HG02588 (cell line): ENCODE measurements around the gene MRPS23.

ENCODE experiments used
- ATAC-seq: cut with Tn5 transposase; IDR thresholded peaks from one replicate; pipeline ENCODE4 v1.9.1; 2021; ENCODE audit warnings: mild to moderate bottlenecking, moderate library complexity; ENCODE audit not compliant: unreplicated experiment

MRPS23 gene

DNA sequence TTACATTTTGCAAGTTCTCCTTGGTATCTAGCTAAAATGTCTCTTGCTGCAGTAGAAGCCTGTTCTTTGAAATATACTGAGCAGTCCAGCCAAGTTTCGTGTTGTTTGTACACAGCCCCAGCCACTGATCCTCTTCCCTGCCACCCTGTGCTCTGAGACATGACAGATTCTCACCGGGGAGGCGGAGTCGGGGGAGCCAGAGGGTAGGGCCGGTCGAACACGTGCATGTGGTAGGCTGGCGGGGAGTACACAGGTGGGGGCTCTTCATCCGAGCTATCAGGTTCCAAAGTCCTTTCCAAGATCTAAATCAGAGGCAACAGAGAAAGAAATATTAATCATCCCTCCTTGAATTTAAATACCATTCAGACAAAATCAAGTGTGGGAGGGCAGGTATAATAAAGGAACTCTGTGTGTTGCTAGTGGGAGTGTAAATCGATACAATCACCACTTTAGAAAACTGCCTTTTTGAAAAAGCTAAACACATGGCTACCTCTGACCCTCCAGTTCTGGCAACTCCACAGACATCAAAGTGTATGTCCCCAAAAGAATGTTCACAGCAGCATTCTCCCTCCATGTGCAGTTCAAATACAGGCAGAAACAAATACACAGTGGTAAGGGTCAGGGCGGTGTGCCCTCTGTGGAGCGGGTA, 29.7 kb upstream of the MRPS23 start:
- ATAC-seq = no peak

DNA sequence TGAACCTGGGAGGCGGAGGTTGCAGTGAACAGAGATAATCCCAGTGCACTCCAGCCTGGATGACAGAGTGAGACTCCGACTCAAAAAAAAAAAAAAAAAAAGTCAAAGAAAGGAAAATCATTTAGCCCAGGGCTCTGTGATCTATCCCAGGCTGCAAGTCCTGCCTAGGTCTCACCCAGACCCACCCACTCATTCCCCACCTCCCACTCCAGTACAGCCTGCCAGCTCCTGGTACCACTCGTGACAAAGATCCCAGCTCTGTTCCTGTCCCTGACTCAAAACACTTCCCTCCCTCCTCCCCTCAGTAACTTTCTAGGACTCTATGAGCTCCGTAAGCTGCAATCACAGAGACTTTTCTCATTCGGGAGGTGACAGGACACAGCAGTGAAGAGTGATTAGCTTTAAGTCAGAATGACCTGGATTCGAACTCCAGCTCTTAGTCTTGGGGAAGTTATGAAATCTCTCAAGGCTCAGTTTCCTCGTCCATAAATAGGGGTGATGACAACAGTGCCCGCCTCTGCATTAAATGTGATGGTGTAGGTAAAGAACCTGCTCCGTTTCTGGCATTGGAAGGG, 28.0 kb upstream of the MRPS23 start:
- no peak for ATAC-seq

DNA sequence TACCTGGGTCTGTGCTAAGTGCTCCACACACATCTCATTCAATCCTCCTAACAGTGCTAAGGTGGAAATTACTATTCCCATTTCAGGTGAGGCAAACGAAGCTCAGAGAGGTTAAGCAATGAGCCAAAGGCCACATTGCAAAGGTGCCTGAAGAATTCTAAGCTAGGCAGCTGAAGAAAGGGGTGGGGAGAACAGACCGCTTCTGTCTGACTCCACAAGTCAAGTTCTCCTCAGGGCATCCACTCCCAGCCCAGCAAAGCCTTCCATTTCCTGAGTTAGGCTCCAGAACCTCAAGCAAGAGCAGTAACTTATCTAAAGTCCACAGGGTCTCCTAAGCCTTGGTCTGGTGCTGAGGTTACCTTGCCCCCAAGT, 27.0 kb upstream of the MRPS23 start:
- ATAC-seq = no peak

DNA sequence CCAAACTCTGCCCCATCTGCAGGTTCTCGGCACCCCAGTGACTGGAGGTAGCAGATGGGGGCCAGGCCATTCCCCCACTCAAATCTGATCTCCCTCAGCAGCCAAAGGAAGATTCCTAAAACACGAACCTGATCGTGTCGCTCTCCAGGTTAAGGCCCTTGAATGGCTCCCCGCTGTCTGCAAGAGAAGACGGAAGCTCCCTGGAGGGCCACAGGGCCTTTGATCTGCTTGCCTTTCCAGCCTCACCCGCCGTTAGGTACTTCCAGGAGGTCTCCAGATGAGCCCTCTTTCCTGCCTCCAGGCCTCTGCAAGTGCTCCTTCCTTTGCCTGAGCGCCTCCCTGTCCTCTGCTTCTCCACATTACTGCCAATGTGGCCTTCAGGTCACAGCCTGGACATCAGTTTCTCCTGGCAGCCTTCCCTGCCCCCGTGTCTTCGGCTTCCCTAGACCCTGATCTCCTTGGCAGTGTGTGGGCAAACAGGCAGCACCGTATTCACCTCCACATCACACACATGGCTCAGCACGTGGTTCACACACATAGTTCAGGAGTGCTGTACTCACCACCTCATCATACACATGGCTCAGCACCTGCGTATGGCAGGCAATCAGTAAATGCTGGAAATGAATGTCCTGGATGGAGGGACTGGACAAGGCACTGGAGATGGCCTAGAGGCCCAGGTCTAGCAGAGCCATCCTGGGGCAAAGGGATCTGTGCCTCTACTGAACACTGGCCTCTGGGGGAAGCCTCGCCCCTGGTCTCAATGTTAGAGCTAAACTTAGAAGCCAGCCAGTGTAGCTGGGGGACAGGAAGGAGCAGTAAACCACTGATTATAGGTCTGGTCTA, 26.4 kb upstream of the MRPS23 start:
- no peak for ATAC-seq

- ATAC-seq = no peak
These were observed 25.6 kb upstream of the MRPS23 start for GRCh38 chr17:57875290-57876022.

- no peak for ATAC-seq
These were observed 24.8 kb upstream of the MRPS23 start for GRCh38 chr17:57874434-57875289.

DNA sequence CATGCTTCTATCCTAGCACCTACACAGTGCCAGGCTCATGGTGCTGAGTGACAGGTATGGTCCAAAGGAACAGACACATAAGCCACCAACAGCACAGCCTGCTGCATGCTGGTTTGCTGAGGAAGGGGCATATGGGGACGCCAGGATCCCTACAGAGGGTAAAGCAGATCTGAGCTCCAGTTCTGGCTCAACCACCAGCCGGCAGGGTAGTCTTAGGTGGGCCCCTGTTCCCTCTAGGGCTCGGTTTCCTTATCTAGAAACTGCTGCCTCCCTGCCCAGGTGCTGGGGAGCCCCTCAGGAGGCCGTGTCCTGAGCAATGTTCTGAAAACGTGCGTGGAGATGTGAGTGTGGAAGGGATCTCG, 24.2 kb upstream of the MRPS23 start:
- no peak for ATAC-seq

- no peak for ATAC-seq
These were observed 23.6 kb upstream of the MRPS23 start for GRCh38 chr17:57873261-57874057.

- ATAC-seq = no peak
These were observed 22.7 kb upstream of the MRPS23 start for GRCh38 chr17:57872536-57872935.

DNA sequence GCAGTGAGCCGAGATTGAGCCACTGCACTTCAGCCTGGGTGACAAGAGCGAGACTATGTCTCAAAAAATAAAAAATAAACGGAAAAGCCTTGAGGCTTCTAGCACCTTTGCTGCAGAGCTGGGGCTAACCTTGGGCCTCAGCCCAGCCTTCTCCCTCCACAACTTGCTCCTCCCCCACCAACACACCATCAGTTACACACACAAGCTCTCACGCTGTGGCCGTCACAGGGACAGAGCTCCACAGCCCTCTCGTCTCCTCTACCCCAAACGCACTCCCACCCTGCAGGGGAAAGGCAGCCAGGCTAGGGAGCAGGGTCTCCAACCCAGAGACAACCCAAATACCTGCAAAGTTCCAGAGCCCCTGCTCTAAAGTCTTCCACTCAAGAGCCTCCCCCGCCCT, 22.0 kb upstream of the MRPS23 start:
- no peak for ATAC-seq

- ATAC-seq = no peak
These were observed 21.3 kb upstream of the MRPS23 start for GRCh38 chr17:57871155-57871554.

GRCh38 chr17:57870283-57870635, 20.4 kb upstream of the MRPS23 start:
- ATAC-seq = no peak

GRCh38 chr17:57869617-57870282, 19.9 kb upstream of the MRPS23 start:
- ATAC-seq = no peak

DNA sequence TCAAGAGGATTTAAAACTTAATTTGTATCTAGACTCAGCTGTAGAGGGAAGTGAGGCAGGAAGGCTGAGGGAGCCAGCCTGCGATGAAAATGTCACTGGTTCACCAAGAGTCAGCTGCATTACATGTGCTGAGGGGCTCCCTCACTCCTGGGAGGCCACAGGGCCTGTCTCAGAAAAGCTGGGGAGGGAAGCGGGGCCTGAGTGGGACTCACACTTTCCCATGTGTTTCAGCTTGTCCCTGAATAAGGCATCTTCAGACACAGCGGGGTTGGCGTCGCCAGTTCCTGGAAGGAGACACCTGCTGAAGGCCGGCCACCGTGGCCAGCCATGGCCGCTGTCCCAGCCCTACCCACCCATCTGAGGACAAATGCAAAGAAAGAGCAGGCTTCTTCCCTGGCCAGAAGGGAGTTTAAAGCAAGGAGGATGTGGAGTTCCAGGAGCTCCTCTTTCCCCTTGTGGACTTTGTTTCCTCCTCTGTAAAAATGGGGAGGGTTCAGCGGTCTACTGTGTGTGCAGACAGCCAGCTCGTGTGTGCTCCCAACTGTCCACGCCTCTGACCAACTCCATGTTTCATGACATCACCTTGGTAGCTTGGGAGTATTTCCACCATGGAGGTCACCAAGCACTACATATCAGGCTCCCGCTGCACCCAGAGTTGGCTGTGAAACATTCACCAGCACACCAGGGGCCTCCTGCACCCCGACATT, 19.2 kb upstream of the MRPS23 start:
- no peak for ATAC-seq

DNA sequence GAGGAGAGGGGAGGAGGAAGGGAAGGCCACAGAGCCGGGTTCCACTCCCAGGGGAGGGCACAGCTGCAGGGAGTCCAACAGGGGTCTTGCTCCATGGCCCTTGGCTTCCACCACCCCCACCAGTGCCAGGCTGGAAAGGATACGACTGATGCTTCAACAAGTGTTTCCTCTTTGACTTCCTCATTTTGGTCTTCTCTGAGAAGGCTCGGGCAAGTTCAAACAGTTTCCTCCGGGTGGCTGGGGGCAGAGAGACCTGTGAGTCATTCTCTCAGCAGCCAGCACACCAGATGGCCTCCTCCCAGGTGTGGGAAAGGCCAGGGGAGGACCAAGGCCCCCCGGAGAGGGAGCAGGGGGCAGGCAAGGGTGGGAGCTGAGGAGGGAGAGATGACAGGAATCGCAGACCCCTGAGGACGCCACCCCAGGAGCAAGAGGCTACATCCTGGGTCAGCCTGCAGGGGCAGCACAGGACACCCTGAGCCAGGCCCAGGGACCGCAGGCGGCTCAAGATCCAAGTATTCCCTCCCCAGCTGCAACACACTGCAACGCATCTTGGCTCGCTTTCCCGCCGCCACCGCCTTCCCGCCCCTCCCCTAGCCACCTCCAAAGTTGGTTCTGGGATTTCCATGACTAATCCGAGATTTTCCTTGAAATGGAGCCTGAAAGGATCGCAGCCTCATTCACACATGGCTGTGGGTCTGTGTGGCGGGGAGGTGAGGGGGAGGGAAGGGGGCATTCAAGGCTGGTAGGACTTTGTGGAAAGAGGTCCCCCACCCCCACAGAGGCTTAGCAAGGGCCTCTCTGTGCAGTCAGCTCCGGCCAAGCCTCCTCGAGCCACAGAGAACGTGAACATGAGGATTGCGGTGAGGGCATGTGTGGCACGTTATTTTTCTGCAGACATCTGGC, 18.4 kb upstream of the MRPS23 start:
- ATAC-seq = peak; percentile 70

DNA sequence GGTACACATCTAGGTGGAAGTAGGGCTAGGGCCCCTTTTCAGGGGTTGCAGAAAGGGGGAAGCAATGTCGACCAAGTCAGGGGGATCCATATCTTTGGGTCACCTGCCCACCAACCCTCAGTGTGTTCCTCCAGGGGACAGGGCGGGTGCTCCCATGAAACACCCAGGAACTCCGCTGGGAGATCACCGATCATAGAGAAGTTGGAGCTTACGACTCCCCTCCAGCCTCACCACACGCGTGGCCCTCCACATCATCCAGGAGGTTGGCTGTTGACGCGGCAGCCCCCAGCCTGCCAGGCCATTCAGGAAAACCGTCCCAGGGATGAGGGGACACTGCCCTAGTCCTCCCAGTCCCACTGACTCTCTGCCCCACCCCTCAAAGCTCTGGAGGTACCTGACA, 17.3 kb upstream of the MRPS23 start:
- no peak for ATAC-seq

- ATAC-seq = no peak
These were observed 16.9 kb upstream of the MRPS23 start for GRCh38 chr17:57866723-57867122.

GRCh38 chr17:57866319-57866718, 16.5 kb upstream of the MRPS23 start:
- ATAC-seq = no peak
